Measurements from ENCODE around the gene POLR1C.
A peak's percentile ranks its signal among the peaks of the same experiment; 100 is the strongest.
"Not testable (repeated sequence)": the region's sequence is repeated elsewhere in the genome, so short reads cannot be mapped to it uniquely, and the experiment has no call there.

POLR1C gene

GRCh38 chr6:43511824-43512415 is 5.0 kb upstream of the POLR1C start:
- DNase-seq = no peak

- DNase-seq = no peak
Observed at GRCh38 chr6:43515808-43516207, 1.1 kb upstream of the POLR1C start.

GRCh38 chr6:43516367-43516696 is 557 bp upstream of the POLR1C start:
- no peak for DNase-seq

GRCh38 chr6:43517505-43518357 is 842 bp downstream of the POLR1C start:
- no peak for DNase-seq

- no peak for DNase-seq
Observed at GRCh38 chr6:43520097-43520496, 3.2 kb downstream of the POLR1C start.

- no peak for DNase-seq
Observed at GRCh38 chr6:43521836-43522235, 4.9 kb downstream of the POLR1C start.

GRCh38 chr6:43522547-43523261 is 5.8 kb downstream of the POLR1C start:
- DNase-seq = no peak

GRCh38 chr6:43523284-43523683 is 6.4 kb downstream of the POLR1C start:
- no peak for DNase-seq

GRCh38 chr6:43524483-43524961 is 7.6 kb downstream of the POLR1C start:
- no peak for DNase-seq

- DNase-seq = no peak
Observed at GRCh38 chr6:43532201-43532600, 15.3 kb downstream of the POLR1C start.

GRCh38 chr6:43538986-43539385 is 22.1 kb downstream of the POLR1C start:
- DNase-seq = not testable (repeated sequence)

- not testable (repeated sequence) for DNase-seq
Observed at GRCh38 chr6:43539409-43539808, 22.5 kb downstream of the POLR1C start.

GRCh38 chr6:43540507-43540906 is 23.6 kb downstream of the POLR1C start:
- no peak for DNase-seq

GRCh38 chr6:43541774-43542471 is 25.0 kb downstream of the POLR1C start:
- no peak for DNase-seq

GRCh38 chr6:43544461-43544860 is 27.6 kb downstream of the POLR1C start:
- no peak for DNase-seq

- DNase-seq = no peak
Observed at GRCh38 chr6:43547222-43547621, 30.3 kb downstream of the POLR1C start.

- DNase-seq = not testable (repeated sequence)
Observed at GRCh38 chr6:43557620-43558019, 40.7 kb downstream of the POLR1C start.

- no peak for DNase-seq
Observed at GRCh38 chr6:43559328-43559727, 42.4 kb downstream of the POLR1C start.

- peak; percentile 10 for DNase-seq
Observed at GRCh38 chr6:43570876-43571441, 54.1 kb downstream of the POLR1C start.

Measured in activated CD4-positive, alpha-beta T cell treated with anti-CD3 and anti-CD28 coated beads for 48 hours (primary cell).